ENCODE data around the gene CACNG7. TPM values are rescaled to one million over a fixed set of nuclear protein-coding genes. Genes with fewer than 3 reads are reported as not detected.
A peak's percentile ranks its signal among the peaks of the same experiment; 100 is the strongest.
"Not testable (repeated sequence)": the region's sequence is repeated elsewhere in the genome, so short reads cannot be mapped to it uniquely, and the experiment has no call there.

Gene CACNG7
- polyA plus RNA-seq (ENCODE audit: insufficient read length): 0.32 TPM
- long read RNA-seq, donor 1: 0 reads
- long read RNA-seq, donor 2: 0 reads
- long read RNA-seq, donor 3: 0 reads
- long read RNA-seq, donor 4: 0 reads
- long read RNA-seq, donor 5: 0 reads
- long read RNA-seq, donor 6: 0 reads
- long read RNA-seq, donor 7: 0 reads
- long read RNA-seq, donor 8: 0 reads

GRCh38 chr19:53908935-53909415 lies at the start of gene CACNG7:
CACNG7 (plus strand) TSS chr19:53909278; CDS start chr19:53912832, 3,554 bp downstream.
- DNase-seq: no peak

- no peak for DNase-seq
These were observed 44.7 kb upstream of the CACNG7 start for GRCh38 chr19:53864308-53864836.

GRCh38 chr19:53865523-53865917 lies 43.6 kb upstream of the CACNG7 start:
- DNase-seq: no peak

GRCh38 chr19:53865918-53866864 lies 42.9 kb upstream of the CACNG7 start:
- peak; percentile 73 for DNase-seq

GRCh38 chr19:53866865-53867224 lies 42.2 kb upstream of the CACNG7 start:
- no peak for DNase-seq

GRCh38 chr19:53867225-53868090 lies 41.6 kb upstream of the CACNG7 start, which contains the start of gene MYADM:
MYADM (plus strand) TSS chr19:53867883; CDS start chr19:53873530, 5,647 bp downstream.
- peak; percentile 99 for DNase-seq

GRCh38 chr19:53868091-53868891 lies 40.8 kb upstream of the CACNG7 start:
- DNase-seq: no peak

- DNase-seq: peak; percentile 90
These were observed 39.9 kb upstream of the CACNG7 start for GRCh38 chr19:53868892-53869804.

- DNase-seq: not testable (repeated sequence)
These were observed 39.1 kb upstream of the CACNG7 start for GRCh38 chr19:53869805-53870484.

- no peak for DNase-seq
These were observed 38.6 kb upstream of the CACNG7 start for GRCh38 chr19:53870485-53870844.

- DNase-seq: no peak
These were observed 37.6 kb upstream of the CACNG7 start for GRCh38 chr19:53871454-53871853.

- DNase-seq: no peak
These were observed 36.3 kb upstream of the CACNG7 start for GRCh38 chr19:53872762-53873161.

- no peak for DNase-seq
These were observed 35.1 kb upstream of the CACNG7 start for GRCh38 chr19:53873773-53874605.

GRCh38 chr19:53874606-53874990 lies 34.5 kb upstream of the CACNG7 start:
- no peak for DNase-seq

- no peak for DNase-seq
These were observed 33.3 kb upstream of the CACNG7 start for GRCh38 chr19:53875602-53876325.

GRCh38 chr19:53876651-53877224 lies 32.3 kb upstream of the CACNG7 start:
- DNase-seq: no peak

- no peak for DNase-seq
These were observed 31.7 kb upstream of the CACNG7 start for GRCh38 chr19:53877361-53877766.
